GM12872 (cell line): ENCODE measurements around the gene PDE6B.

Experiments used
- CTCF ChIP-seq: IDR thresholded peaks from 3 replicates; pipeline ENCODE4 v1.5.1; 2011; ENCODE audit warnings: low read depth, mild to moderate bottlenecking, low read length, moderate library complexity; ENCODE audit not compliant: insufficient read depth

Gene PDE6B

GRCh38 chr4:616091-616490 is 9.3 kb upstream of the PDE6B start:
- TF ChIP-seq CTCF = no peak

GRCh38 chr4:616911-617643 is 8.3 kb upstream of the PDE6B start:
- no peak for TF ChIP-seq CTCF

GRCh38 chr4:617644-618641 is 7.4 kb upstream of the PDE6B start:
- TF ChIP-seq CTCF = no peak

- no peak for TF ChIP-seq CTCF
These were observed 5.2 kb upstream of the PDE6B start for GRCh38 chr4:620201-620600.

GRCh38 chr4:620851-621261 is 4.5 kb upstream of the PDE6B start:
- TF ChIP-seq CTCF = no peak

- no peak for TF ChIP-seq CTCF
These were observed 3.9 kb upstream of the PDE6B start for GRCh38 chr4:621296-622070.
